GM21390 (cell line): ENCODE results near the gene MOB1A.
"Not testable (repeated sequence)": the region's sequence is repeated elsewhere in the genome, so short reads cannot be mapped to it uniquely, and the experiment has no call there.

Experiments
- ATAC-seq: cut with Tn5 transposase; IDR thresholded peaks from one replicate; pipeline ENCODE4 v1.9.1; 2021; ENCODE audit not compliant: unreplicated experiment

MOB1A gene

DNA sequence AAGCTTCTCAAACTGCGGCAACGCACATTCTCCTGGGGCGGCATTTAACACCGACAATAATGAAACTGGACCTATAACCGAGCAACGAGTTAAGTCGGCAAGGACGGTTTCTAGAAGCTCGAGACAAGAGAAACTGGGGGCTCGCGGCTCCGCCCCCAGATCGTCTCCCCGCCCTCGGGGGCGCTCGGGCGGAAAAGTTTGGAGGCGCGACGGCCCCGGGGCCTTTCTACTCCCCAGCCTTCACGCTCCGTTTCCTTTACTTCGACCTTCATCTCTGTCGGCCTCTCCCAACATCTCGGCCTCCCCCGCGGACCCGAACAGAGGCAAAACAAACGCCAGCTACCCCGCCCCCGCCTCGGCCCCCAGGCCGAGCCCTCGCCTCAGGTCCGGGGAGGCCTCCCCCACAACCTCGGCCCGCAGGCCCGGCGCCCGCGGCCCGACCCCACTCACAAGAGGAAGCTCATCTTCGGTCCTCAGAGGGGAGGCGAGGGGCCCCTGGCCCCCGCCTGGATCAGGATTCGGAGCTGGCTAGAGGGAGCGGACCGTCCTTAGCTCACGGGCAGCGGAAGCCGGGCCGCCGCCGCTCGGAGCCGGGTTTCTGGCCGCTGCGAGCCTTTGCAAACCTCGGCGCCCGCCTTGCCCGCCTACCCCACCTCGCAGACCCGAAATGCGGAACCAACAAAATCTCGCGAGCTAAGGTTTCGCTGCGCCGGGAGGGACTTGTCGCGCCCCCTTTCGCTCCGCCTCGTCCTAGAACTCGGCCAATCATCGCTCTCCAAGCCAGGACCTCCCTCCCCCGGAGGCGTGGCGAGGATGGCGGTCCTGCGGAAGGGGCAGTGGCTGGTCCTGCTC, at the start of gene MOB1A:
Gene MOB1A, minus strand, starts transcription at position 669 of the 852 bp plus-strand sequence. Its CDS starts 205 bp downstream, at position 464.
- ATAC-seq = peak; percentile 73

DNA sequence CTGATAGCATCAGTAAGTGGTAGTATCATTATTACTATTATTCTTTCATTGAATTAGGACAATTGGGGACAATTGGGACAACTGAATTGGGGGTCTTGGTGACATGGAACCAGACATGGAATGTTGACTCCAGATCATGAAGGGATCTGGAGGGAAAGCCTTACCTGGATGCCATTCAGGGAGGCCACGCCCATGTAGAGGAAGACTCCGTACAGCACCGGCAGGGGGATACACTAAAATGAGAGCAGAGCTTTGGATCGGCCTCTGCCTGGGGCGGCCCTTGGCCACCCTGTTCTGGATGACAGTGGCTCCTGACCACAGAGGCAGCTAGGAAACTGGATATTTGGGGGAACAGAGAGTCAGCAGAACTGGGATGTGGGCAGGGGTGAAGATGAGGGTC, 49.0 kb upstream of the MOB1A start:
- ATAC-seq = no peak

DNA sequence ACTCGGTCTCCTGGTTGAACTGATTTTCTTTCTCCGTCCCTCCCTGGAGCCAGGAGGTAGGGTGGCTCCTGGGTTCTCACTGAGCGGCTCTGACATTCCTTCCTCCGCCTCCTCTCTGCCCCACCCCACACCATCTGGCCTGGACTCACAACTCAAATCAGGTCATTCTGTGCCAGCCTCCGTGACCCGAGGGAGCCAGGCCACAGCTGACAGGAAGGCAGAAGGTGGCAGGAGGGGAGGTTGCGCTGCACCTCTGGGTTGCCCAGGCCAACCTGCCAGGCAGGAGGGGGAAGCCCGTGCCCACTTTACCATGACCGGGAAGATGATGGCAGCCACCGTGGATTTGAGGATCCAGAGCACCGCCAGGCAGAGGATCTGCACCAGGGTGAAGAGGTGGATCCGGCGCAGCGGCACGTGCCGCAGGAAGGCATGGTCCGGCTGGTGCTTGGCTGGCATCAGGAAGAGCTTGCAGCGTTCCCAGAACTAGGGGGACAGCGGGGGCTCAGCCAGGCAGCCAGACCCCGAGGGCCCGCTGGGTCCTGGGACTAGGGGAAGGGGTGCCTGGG, 48.1 kb upstream of the MOB1A start:
- ATAC-seq = no peak

DNA sequence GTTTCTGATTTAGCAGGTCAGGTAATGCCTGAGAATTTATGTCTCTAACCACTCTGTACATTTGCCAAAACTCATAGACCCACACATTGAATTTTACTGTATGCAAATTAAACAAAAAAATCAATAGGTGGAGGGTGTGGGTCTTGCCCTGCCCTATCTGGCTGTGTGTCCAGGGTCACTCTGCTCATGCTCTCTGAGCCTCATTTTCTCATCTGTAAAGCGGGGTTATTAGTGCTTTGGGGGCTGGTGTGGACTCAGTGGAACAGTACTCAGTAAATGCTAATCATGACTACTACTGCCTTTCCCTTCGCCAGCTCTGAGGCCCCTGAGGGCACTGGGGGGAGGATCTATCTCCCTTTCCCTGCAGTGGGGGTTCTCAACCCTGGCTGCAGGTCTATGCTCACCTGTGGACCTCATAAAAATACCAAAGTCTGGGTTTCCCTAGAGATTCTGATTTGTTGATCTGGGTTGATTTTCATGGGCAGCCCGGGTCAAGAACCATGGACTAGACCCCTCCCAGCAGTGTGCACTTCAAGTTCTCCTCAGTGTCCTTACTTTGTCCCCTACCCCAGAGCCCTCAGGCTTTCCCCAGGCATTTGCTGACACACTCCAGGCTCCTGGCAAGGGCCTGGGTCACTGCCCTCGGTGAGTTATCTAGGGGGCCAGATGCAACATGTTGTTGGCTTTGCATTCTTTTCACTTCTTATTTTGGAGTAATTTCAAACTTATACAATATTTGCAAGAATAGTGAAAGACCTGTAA, 47.2 kb upstream of the MOB1A start:
- ATAC-seq = no peak

DNA sequence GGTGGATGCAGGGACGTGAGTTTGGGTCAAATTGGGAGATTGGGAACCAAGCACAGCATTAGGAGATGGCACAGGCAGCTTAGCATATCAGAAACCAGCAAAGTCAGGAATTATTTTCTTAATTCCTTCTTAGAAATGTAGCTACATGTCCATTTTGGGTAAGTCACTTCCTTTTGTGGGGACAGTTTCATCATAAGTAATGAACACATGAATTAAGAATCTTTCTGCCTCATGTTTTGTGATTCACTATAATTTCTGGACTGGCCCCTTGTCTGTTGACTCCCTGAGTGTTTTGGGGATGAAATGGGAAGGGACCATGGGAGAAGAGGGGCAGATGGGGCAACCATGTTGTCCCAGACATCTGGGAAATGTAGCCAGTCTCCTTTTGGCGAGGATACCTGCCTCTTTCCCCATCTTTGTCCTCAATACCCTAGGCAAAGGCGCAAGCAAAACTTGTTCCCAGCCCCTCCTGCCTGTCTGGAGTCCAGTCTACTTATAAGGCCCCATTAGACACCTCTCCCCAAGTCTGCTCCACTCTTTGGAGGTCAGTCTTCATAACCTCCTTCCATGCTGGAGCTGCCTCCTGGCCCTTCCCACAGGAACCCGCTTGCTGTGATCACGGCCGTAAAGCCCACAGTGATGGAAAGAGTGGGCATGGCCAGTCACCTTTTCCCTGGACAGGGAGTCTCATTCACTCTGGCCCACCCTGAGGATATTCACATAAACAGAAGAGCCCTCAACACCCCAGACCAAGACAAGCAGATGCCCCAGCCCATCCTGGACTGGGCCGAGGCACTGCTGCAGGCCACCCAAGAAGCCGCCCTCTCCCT, 45.5 kb upstream of the MOB1A start:
- ATAC-seq = no peak

DNA sequence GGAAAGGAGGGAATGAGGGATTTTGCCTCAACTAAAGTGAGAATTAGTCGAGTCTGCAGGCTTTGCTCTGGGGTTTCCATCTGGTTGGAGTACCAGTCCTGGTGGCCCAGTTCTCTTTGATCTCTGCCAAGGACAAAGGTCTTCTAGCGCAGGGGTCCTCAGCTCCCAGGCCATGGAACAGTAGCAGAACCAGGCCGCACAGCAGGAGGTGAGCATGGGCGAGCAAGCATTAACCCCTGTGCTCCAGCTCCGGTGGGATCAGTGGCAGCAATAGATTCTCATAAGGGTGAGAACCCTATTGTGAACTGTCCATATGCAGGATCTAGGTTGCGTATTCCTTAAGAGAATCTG, 43.6 kb upstream of the MOB1A start:
- no peak for ATAC-seq

DNA sequence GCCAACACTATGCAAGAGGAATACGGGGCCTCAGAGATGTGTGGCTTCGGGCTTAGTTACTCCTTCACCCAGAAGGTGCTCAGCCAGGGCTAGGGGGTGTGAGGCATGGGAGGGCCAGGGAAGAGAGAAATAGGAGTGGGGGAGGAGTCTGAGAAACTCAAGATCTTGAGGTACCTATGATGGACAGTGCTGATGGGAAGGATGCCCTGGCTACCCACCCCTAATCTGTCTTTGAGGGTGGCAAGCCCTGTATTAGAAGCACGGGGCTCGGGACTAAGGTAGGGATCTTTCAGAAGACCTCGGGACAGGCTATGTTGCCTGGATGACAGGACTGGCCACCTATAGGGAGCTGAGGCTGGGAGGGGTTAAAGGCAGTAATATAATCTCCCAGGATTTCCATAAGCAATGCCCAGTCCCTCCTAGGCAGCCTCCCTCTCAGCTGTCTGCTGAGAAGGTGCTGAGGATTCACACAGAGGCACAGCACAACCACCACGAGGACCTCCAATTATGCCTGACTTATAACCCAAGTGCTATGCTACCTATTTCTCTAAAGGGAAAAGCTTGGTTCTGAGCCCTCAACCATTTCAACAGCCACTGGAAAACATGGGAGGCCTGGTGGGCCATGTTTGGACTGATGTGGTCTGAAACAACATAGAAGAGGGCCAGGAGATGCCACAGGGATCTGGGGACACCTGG, 43.1 kb upstream of the MOB1A start:
- no peak for ATAC-seq

DNA sequence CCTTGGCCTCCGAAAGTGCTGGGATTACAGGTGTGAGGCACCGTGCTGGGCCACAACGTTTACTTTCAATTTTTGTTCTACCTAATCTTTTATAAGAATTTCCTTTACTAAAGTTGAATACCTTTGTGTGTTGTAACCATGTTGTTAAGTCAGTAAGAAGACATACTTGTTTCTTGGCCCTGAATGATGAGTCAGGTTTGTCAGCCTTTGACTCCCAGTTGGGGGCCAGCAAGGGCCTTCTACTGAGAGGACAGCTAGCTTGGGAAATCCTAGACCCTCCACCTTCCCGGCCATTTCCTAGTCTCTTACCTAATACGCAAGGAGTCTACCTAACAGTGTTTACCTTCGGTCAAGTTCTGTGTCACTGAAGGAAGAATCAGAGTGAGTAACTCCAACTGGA, 42.4 kb upstream of the MOB1A start:
- ATAC-seq = no peak

DNA sequence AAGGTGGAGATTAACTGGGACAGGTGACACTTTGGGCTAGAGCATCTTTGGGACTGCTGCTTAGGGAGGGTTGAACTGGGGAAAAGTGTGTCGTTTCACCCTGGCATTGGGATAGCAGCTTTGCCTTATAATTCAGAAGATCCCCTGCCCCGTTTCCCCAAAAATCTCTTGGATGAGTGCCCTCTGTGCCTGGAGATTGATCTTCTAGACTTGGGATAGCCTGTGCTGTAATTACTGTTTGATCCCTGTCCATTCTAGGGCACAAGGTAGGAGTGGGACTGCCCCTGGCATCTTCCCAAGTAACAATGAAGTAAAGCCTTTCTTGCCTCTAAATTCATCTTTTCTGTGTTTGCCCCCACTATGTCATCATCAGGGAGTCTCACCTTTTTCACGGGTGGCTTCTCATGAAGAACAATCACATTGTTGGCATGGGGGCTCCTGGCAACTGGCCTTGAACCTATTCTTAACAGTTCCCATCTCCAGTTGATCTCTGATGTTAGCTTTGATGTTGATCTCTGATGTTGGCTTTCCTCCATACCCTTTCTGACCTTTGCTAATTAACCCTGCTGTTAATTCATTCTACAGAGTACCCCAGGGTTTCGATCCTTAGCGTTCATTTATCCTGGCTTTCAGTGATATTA, 41.3 kb upstream of the MOB1A start:
- ATAC-seq = no peak

DNA sequence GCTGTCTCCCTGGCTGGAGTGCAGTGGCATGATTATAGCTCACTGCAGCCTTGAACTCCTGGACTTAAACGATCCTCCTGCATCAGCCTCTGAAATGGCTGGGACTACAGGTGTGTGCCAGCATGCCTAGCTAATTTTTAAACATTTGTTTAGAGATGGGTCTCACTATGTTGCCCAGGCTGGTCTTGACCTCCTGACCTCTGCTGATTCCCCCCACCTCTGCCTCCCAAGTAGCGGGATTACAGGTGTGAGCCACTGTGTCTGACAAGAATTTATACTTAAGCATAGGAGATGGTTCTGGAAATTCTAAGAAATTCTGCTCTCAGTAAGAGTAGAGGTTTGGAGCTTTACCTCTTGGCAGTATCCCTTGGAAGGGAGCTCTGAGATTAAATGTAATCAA, 38.0 kb upstream of the MOB1A start:
- no peak for ATAC-seq

DNA sequence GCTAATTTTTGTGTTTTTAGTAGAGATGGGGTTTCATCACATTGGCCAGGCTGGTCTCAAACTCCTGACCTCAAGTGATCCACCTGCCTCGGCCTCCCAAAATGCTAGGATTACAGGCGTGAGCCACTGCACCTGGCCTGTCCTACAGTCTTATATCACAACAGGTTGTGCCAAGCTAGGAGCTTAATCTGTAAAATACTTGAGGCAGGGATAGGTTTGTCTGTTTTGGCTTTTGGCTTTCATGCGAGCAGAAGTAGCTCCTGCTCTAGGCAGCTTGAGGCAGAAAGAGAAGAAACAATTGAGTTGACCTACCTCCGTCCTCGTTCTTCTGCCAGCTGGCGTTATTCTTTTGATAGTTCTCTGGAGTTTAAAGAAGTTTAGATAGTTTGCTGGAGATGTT, 37.1 kb upstream of the MOB1A start:
- not testable (repeated sequence) for ATAC-seq

DNA sequence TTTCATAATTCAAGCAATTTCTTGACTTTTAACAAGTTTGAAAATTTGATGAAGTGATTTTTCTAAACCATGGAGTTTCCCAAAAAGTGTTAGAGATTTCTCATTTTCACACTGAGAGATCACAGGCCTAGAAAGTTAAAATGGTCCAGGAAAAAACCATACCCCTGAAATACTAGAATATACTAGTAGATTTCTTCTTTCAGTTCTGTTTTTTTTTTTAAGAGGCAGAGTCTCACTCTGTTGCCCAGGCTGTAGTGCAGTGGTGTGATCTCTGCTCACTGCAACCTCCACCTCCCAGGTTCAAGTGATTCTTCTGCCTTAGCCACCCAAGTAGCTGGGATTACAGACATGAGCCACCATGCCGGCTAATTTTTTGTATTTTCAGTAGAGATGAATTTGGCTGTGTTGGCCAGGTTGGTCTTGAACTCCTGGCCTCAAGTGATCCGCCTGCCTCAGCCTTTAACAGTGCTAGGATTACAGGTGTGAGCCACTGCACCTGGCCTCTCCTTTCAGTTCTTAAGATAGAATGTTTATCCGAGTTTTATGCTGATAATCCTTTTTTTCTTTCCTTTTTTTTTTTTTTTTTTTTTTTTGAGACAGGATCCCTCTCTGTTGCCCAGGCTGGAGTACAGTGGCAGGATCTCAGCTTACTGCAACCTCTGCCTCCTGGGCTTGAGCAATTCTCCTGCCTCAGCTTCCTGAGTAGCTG, 34.2 kb upstream of the MOB1A start:
- ATAC-seq = no peak

DNA sequence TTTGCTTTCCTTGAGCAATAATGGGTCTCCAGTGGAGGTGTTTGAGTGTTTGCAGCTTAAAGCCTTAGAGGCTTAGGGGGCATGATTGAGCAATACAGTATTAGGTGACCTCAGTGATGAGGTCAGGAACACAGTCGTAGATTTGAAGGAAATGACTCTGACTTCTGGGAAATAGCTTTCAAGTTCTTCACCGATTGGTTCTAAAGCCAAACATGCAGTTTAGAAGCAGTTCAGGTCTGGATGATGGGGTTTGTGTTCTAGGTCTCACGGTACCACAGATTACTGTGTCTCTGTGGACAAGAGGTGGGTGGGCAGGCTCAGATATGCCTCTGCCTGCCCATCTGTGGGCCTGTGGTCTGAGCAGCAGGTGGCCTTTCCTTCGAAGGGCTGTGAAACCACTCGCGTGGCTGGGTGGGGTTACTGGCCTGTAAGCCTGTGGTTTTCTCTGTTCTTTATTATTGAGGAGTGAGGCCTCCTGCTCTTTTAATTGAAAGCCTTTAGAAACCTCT, 27.6 kb upstream of the MOB1A start:
- peak; percentile 68 for ATAC-seq

DNA sequence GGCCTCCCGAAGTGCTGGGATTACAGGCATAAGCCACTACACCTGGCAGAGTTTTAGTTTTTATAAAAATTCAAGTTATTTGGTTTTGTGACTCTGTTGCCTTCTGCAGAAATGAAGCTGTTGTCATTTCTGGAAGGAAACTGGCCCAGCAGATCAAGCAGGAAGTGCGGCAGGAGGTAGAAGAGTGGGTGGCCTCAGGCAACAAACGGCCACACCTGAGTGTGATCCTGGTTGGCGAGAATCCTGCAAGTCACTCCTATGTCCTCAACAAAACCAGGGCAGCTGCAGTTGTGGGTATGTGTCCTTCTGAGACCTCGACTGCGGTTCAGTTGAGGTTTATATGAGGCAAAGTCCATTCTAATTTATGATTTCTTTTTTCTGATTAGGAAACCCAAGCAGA, 26.9 kb upstream of the MOB1A start:
- peak; percentile 33 for ATAC-seq

DNA sequence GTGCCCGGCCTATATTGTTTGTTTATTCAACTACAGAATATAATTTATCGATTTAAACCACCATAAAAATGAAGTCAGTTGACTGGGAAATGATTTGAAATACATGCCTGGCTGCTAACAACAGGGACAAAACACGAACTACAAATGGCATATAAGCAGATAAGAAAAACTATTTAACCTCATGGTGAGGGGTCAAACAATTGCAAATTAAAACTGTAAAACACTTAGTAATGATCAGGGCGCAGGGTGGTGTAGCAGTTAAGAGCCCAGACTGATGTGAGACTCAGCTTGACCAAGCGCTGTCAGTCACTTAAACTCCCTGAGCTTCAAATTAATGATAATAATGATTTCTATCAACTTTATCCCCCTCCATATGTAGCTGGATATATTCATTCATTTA, 26.4 kb upstream of the MOB1A start:
- ATAC-seq = no peak

DNA sequence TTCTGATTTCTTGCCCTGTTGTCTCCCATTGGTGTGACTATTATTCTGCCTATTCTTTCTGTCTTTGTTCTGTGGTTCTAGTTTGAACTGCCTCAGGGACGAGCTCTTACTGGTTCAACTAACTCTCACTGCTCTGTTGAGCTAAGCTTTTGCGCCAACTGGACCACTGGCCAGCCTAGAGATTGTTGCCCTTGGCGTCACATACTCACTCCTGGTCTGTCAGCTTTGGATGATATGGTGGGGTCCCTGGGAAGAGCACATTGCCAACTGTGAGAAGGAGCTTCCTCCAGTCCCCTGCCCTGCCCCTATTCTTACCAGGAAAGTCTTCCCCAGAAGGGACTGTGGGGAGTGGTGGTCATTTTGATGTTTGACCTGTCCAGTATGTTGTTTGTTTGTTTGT, 25.8 kb upstream of the MOB1A start:
- ATAC-seq = no peak

DNA sequence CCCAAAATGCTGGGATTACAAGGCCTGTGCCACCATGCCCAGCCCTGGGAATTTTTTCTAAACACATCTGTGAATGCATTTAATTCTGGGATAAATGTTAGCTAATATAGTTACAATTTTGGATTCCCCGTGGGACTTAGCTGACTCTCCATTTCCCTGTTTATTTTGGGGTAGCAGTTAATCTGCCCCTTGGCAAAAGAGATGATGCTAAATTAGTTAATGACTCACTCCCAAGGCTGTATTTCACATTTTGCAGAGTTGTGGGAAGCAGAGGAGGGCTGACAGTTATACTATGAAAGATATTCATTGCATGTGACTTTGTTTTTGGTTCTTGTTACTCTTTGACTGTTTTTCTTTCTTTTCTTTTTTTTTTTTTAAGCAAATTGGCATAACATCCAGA, 22.9 kb upstream of the MOB1A start:
- ATAC-seq = no peak

DNA sequence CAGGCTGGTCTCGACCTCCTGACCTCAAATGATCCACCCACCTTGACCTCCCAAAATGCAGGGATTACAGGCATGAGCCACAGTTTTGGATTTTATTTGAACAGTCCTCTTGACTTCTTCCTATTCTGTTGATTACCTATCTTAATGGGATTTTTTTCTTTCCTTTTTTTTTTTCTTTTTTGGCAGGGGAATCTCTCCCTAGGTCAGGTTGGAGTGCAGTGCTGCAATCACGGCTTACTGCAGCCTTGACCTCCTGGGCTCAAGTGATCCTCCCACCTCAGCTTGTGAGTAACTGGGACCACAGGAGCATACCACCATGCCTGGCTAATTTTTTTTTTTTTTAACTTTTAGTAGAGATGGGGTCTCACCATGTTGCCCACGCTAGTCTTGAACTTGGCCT, 22.5 kb upstream of the MOB1A start:
- ATAC-seq = no peak

DNA sequence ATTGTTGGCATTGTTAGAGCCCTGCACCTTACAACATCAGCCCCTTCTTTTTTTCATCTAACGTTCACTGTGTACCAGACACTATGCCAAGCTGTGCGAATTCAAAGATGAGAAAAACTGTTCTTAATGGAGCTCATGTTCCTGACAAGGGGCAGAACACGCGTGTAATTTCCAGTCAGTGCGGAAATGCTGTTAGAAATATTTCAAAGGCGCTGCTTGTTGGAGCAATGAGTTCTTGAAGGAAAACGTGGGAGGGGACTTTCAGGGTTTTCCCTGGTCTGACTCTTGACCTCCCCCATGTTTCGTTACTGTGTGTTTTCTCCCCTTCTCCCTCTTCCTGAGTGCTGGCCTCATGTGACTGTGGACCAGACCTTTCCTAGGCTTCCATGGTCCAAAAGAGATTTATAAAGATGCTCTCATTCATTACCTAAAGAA, 21.2 kb upstream of the MOB1A start:
- no peak for ATAC-seq
